ENCODE data around the gene RAVER2.

RAVER2 gene

DNA sequence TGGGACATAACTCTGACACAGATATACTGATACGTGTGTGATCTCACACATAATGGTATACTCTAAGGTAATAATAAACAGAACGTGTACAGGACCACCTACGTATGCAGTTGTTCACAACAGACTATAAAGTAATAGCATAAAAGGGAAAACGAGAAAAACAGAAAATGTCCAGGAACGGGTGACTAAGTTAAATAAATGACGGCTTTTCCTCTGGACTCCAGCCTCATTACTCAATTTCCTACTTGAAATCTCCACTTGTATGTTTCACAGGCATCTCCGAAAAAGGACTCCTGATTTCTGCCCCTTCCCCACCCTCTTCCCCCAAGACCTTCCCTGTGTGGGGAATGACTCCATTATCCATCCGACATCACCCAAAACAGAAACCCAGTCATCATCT is 126.4 kb downstream of the RAVER2 start:
- Histone ChIP-seq H3K9ac (ENCODE audit: low read length) (no peak overlapping the region), H3K4me3 (ENCODE audit: low read depth, low read length, poor library complexity, severe bottlenecking) (no peak overlapping the region), H3K4me1 (ENCODE audit: insufficient read depth, low read length, severe bottlenecking) (no peaks in the 10 kb centered on the region), H3K4me2 (ENCODE audit: low read length) (no peak overlapping the region), H4K20me1 (ENCODE audit: insufficient read depth, low read length) (no peaks in the 10 kb centered on the region), H2AFZ (ENCODE audit: low read length) (no peak overlapping the region), H3K27me3 (ENCODE audit: insufficient read depth, low read length) (no peaks in the 10 kb centered on the region), H3K79me2 (ENCODE audit: insufficient read depth, low read length) (no peaks in the 10 kb centered on the region), H3K27ac (ENCODE audit: low read depth, low read length, poor library complexity, severe bottlenecking) (no peak overlapping the region), H3K9me2 (ENCODE audit: low read depth, low read length) (no peaks in the 10 kb centered on the region), H3K36me3 (ENCODE audit: insufficient read depth, low read length) (peaks cover 30% of the 10 kb centered on the region), H3F3A (ENCODE audit: insufficient read depth, low read length) (no peaks in the 10 kb centered on the region), H3K9me3 (ENCODE audit: low read length) (no peaks in the 10 kb centered on the region)
- TF ChIP-seq, protein P1, sequence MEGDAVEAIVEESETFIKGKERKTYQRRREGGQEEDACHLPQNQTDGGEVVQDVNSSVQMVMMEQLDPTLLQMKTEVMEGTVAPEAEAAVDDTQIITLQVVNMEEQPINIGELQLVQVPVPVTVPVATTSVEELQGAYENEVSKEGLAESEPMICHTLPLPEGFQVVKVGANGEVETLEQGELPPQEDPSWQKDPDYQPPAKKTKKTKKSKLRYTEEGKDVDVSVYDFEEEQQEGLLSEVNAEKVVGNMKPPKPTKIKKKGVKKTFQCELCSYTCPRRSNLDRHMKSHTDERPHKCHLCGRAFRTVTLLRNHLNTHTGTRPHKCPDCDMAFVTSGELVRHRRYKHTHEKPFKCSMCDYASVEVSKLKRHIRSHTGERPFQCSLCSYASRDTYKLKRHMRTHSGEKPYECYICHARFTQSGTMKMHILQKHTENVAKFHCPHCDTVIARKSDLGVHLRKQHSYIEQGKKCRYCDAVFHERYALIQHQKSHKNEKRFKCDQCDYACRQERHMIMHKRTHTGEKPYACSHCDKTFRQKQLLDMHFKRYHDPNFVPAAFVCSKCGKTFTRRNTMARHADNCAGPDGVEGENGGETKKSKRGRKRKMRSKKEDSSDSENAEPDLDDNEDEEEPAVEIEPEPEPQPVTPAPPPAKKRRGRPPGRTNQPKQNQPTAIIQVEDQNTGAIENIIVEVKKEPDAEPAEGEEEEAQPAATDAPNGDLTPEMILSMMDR (IDR thresholded peaks at IDR 0.05; ENCODE audit: low read length): no peak
- TF ChIP-seq EZH2 (IDR thresholded peaks at IDR 0.05; ENCODE audit: borderline replicate concordance, low read length): no peak

DNA sequence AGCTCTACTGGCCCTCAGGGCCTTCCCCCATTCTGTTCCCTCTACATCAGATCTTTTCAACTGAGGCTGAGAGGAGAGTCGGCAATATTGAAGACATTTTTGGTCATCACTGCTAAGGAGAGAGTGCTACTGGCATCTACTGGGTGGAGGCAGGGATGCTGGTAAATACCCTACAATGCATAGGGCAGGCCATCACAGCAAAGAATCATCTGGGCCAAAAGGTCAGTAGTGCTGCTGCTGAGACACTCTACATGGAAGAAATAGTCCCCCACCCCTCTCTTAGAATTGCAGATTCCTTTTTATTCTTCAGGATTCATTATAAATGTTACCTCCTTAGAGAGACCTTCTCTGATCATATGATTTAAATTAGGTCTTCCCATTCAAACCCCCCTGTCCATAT is 127.2 kb downstream of the RAVER2 start:
- H4K20me1 ChIP-seq (ENCODE audit: insufficient read depth, low read length): no peaks in the 10 kb centered on the region
- H3K4me2 ChIP-seq (ENCODE audit: low read length): no peak overlapping the region
- no peak overlapping the region for H3K4me3 ChIP-seq (ENCODE audit: low read depth, low read length, poor library complexity, severe bottlenecking)
- no peak overlapping the region for H3K27ac ChIP-seq (ENCODE audit: low read depth, low read length, poor library complexity, severe bottlenecking)
- H3K9me3 ChIP-seq (ENCODE audit: low read length): no peaks in the 10 kb centered on the region
- H2AFZ ChIP-seq (ENCODE audit: low read length): no peak overlapping the region
- H3K27me3 ChIP-seq (ENCODE audit: insufficient read depth, low read length): no peaks in the 10 kb centered on the region
- no peak for TF ChIP-seq EZH2 (IDR thresholded peaks at IDR 0.05; ENCODE audit: borderline replicate concordance, low read length)
- TF ChIP-seq, protein P1 (IDR thresholded peaks at IDR 0.05; ENCODE audit: low read length): no peak
- no peaks in the 10 kb centered on the region for H3K79me2 ChIP-seq (ENCODE audit: insufficient read depth, low read length)
- no peaks in the 10 kb centered on the region for H3K9me2 ChIP-seq (ENCODE audit: low read depth, low read length)
- no peaks in the 10 kb centered on the region for H3F3A ChIP-seq (ENCODE audit: insufficient read depth, low read length)
- H3K36me3 ChIP-seq (ENCODE audit: insufficient read depth, low read length): peaks cover 24% of the 10 kb centered on the region
- H3K4me1 ChIP-seq (ENCODE audit: insufficient read depth, low read length, severe bottlenecking): no peaks in the 10 kb centered on the region
- H3K9ac ChIP-seq (ENCODE audit: low read length): no peak overlapping the region

DNA sequence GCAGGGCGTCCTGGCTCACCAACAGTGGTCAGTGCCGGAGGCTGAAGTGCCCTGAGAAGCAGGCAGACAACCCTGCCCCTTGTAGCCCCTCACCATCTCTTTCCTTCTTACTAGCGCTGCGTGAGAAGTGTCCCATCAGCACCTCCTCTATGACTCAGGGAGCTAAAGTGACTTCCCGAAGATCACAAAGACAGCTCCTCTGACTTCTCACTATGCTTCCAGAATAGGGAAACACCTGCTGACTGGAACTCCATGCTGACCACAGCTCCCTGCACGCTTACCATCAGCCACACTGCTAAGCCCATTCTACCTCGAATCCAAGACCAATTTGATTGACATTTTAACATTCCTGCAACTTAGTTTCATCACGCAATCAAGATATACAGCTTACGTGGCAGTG is 128.7 kb downstream of the RAVER2 start:
- H3K9ac ChIP-seq (ENCODE audit: low read length): no peak overlapping the region
- H3K4me3 ChIP-seq (ENCODE audit: low read depth, low read length, poor library complexity, severe bottlenecking): no peak overlapping the region
- peaks cover 21% of the 10 kb centered on the region; the same call in 1 of the 2 replicates for H3K36me3 ChIP-seq (ENCODE audit: insufficient read depth, low read length)
- no peaks in the 10 kb centered on the region for H3F3A ChIP-seq (ENCODE audit: insufficient read depth, low read length)
- no peaks in the 10 kb centered on the region for H3K9me2 ChIP-seq (ENCODE audit: low read depth, low read length)
- H3K9me3 ChIP-seq (ENCODE audit: low read length): no peaks in the 10 kb centered on the region
- H3K27me3 ChIP-seq (ENCODE audit: insufficient read depth, low read length): no peaks in the 10 kb centered on the region
- no peaks in the 10 kb centered on the region for H4K20me1 ChIP-seq (ENCODE audit: insufficient read depth, low read length)
- H2AFZ ChIP-seq (ENCODE audit: low read length): no peak overlapping the region
- H3K27ac ChIP-seq (ENCODE audit: low read depth, low read length, poor library complexity, severe bottlenecking): no peak overlapping the region
- H3K4me2 ChIP-seq (ENCODE audit: low read length): no peak overlapping the region
- no peak for TF ChIP-seq EZH2 (IDR thresholded peaks at IDR 0.05; ENCODE audit: borderline replicate concordance, low read length)
- TF ChIP-seq, protein P1 (IDR thresholded peaks at IDR 0.05; ENCODE audit: low read length): no peak
- H3K4me1 ChIP-seq (ENCODE audit: insufficient read depth, low read length, severe bottlenecking): no peaks in the 10 kb centered on the region
- H3K79me2 ChIP-seq (ENCODE audit: insufficient read depth, low read length): no peaks in the 10 kb centered on the region

All from OCI-LY1 (cell line).